GM19324 (cell line): ENCODE results near the gene CCDC14.

Experiments used
- ATAC-seq: cut with Tn5 transposase; IDR thresholded peaks from one replicate; pipeline ENCODE4 v1.9.1; 2021; ENCODE audit warnings: mild to moderate bottlenecking, moderate library complexity; ENCODE audit not compliant: unreplicated experiment, low FRiP score

CCDC14 gene

DNA sequence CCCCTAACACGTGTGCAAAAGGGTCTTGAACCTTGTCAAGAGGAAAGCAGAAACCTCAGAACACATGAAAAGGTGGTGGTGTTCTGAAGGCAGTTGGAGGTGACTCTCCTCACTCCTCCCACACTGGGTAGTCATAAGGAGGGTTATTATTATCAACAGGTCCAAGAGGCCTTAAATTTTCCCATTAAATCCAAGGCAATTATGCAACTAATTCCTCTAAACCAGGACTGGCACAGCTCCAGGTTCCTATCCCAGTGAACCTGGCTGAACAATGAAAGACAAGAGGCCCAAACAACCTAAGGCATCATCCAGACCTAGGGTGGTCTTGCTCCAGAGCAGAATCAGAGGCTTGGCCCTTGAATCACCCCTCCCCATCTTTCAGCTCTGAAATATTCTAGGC lies 91.9 kb downstream of the CCDC14 start:
- no peak for ATAC-seq

GRCh38 chr3:123864706-123865105 lies 96.3 kb downstream of the CCDC14 start:
- ATAC-seq, result no peak
